Endothelial cell of umbilical vein (primary cell): ENCODE data around the gene DCAF4. TPM values are rescaled to one million over a fixed set of nuclear protein-coding genes. Genes with fewer than 3 reads are reported as not detected.
A peak's percentile ranks its signal among the peaks of the same experiment; 100 is the strongest.

Experiments
- BruUV-seq: library from RNA; stranded (reverse); fragments of 400-500 nt; replicated peaks from 2 replicates; lab custom pipeline; 2021; lab: Mats Ljungman, UMichigan
- CTCF ChIA-PET: fragments of 300-600, 350-600 bp; sonication (Branson Sonifier 250); formaldehyde crosslinking; loops from one replicate; lab custom pipeline; 2021; ENCODE audit warnings: antibody characterized with exemption, inconsistent platforms; lab: Charles Lee
- POLR2A ChIA-PET: fragments of 300-600, 350-600 bp; sonication (Branson Sonifier 250); formaldehyde crosslinking; loops from one replicate; lab custom pipeline; 2021; ENCODE audit warnings: antibody characterized with exemption, inconsistent platforms; lab: Charles Lee
- DNase-seq: peaks from one replicate; pipeline ENCODE4 v3.0.0-alpha.2; 2011; ENCODE audit warnings: low read depth, low spot score
- FAIRE-seq: peaks from 2 replicates; lab custom pipeline; 2011; peaks lifted over from hg19 to GRCh38; lab: Jason Lieb, UNC
- H2AFZ ChIP-seq: 2 replicates; pipeline ENCODE4 v1.6.0; 2012; ENCODE audit warnings: low read depth, low read length, control low read depth, inconsistent platforms
- H3K27ac ChIP-seq: 2 replicates; pipeline ENCODE4 v1.5.1; 2011; ENCODE audit warnings: low read depth, mild to moderate bottlenecking, control low read depth, low read length, moderate library complexity; ENCODE audit not compliant: insufficient read depth
- H3K27me3 ChIP-seq, 2 experiments: 2 replicates each; pipeline versions ENCODE4 v1.6.0 to v1.6.1; 2011; ENCODE audit warnings: low read length in 2 of 2, mixed read lengths in 1 of 2; ENCODE audit not compliant: control insufficient read depth in 2 of 2, insufficient read depth in 2 of 2
- H3K36me3 ChIP-seq, 2 experiments: 2 replicates in 1 of 2; 3 replicates in 1 of 2; pipeline ENCODE4 v1.5.1; 2011; ENCODE audit warnings: low read length in 2 of 2, mild to moderate bottlenecking in 1 of 2, moderate library complexity in 1 of 2; ENCODE audit not compliant: control insufficient read depth in 2 of 2, insufficient read depth in 2 of 2; ENCODE audit errors: extremely low read depth in 1 of 2
- H3K4me1 ChIP-seq: 3 replicates; pipeline ENCODE4 v1.5.1; 2011; ENCODE audit warnings: mild to moderate bottlenecking, low read length; ENCODE audit not compliant: control insufficient read depth, insufficient read depth; ENCODE audit errors: extremely low read depth
- H3K4me2 ChIP-seq: 2 replicates; pipeline ENCODE4 v1.6.1; 2011; ENCODE audit warnings: low read length, control low read depth, mixed read lengths; ENCODE audit not compliant: insufficient read depth
- H3K4me3 ChIP-seq, 3 experiments: fragments of 200-600 bp in 1 of 3; sonication (generic), shearing (Covaris generic) in 1 of 3; replicated peaks in 1 of 3; 2 replicates each; pipeline ENCODE4 v1.5.1; 2011 to 2016; ENCODE audit warnings: control low read depth in 3 of 3, low read length in 3 of 3, mild to moderate bottlenecking in 2 of 3, inconsistent platforms in 1 of 3, low read depth in 1 of 3, moderate library complexity in 1 of 3; ENCODE audit not compliant: insufficient read depth in 1 of 3
- H3K79me2 ChIP-seq: 2 replicates; pipeline ENCODE4 v1.6.0; 2012; ENCODE audit warnings: low read length, inconsistent platforms; ENCODE audit not compliant: control insufficient read depth, insufficient read depth
- H3K9ac ChIP-seq: replicated peaks from 2 replicates; pipeline ENCODE3; 2011; ENCODE audit warnings: low read length, control low read depth; ENCODE audit not compliant: insufficient read depth; ENCODE audit errors: extremely low read depth
- H3K9me1 ChIP-seq: replicated peaks from 3 replicates; pipeline ENCODE4 v1.6.0; 2011; ENCODE audit warnings: mild to moderate bottlenecking, low read length; ENCODE audit not compliant: control insufficient read depth, insufficient read depth; ENCODE audit errors: extremely low read depth
- H3K9me3 ChIP-seq: replicated peaks from 2 replicates; pipeline ENCODE4 v1.5.1; 2012; ENCODE audit warnings: low read length, inconsistent platforms; ENCODE audit not compliant: control insufficient read depth, insufficient read depth
- H4K20me1 ChIP-seq: replicated peaks from 2 replicates; pipeline ENCODE3; 2011; ENCODE audit warnings: mild to moderate bottlenecking, low read length; ENCODE audit not compliant: control insufficient read depth, insufficient read depth; ENCODE audit errors: extremely low read depth
- EZH2 ChIP-seq: IDR thresholded peaks from 2 replicates; pipeline ENCODE4 v1.6.1; 2012; ENCODE audit warnings: borderline replicate concordance, low read depth, mild to moderate bottlenecking, moderate library complexity, low read length, inconsistent platforms; ENCODE audit not compliant: severe bottlenecking
- GATA2 ChIP-seq: IDR thresholded peaks from 2 replicates; pipeline ENCODE4 v1.7.0; 2011; ENCODE audit warnings: low read depth, mild to moderate bottlenecking, moderate library complexity, mixed read lengths, low read length; ENCODE audit not compliant: insufficient read length, insufficient read depth
- JUN ChIP-seq: IDR thresholded peaks from 2 replicates; pipeline ENCODE4 v1.6.1; 2011; ENCODE audit warnings: borderline replicate concordance, low read depth; ENCODE audit not compliant: insufficient read length, insufficient read depth
- MYC ChIP-seq: IDR thresholded peaks from one replicate; pipeline ENCODE4 v1.6.1; 2011; ENCODE audit warnings: mild to moderate bottlenecking, low read depth, low read length
- POLR2A ChIP-seq: IDR thresholded peaks from 2 replicates; pipeline ENCODE4 v1.6.1; 2012; ENCODE audit warnings: low read depth, mild to moderate bottlenecking, control low read depth, low read length
- POLR2AphosphoS5 ChIP-seq: IDR thresholded peaks from 2 replicates; pipeline ENCODE4 v1.6.1; 2012; ENCODE audit warnings: low read depth, mild to moderate bottlenecking, control low read depth, low read length, moderate library complexity; ENCODE audit not compliant: insufficient read depth
- dilution Hi-C: fragments of 300-500 bp; cut with MboI; formaldehyde crosslinking; loops from one replicate; pipeline ENCODE4 v1.15.0; 2019; ENCODE audit warnings: low sequenced_read_pairs; ENCODE audit not compliant: extremely low pct_ligation_motif_present
- intact Hi-C: fragments of 100-400 bp; cut with micrococcal nuclease; formaldehyde crosslinking; loops from one replicate; pipeline ENCODE4 v1.10.0; 2022
- polyA plus RNA-seq, 4 experiments: library from polyadenylated mRNA; depleted of rRNA in 3 of 4; stranded (reverse) in 3 of 4; unstranded in 1 of 4; fragments of >200 nt; gene quantifications; 2 replicates each; pipeline versions ENCODE4 v1.2.1 to v1.2.3, GENCODE V29; 2011 to 2012; ENCODE audit warnings: missing spikeins in 1 of 4
- total RNA-seq: library from RNA; stranded (reverse); gene quantifications from 2 replicates; pipeline ENCODE4 v1.2.3, GENCODE V29; 2021

Gene DCAF4
- total and polyA plus RNA-seq, 2 donors (not counting 3 experiments of a cell fraction or from before 2014, with no cell fraction given) = 8.6 to 15.8 TPM

- peak; percentile 67 for FAIRE-seq
- no peak overlapping the region for H3K4me2 ChIP-seq
- POLR2A ChIA-PET = no interaction called here
- no peak overlapping the region for H3K27ac ChIP-seq
- H3K4me3 ChIP-seq = no peak overlapping the region
- TF ChIP-seq GATA2 = no peak
- no peak for TF ChIP-seq POLR2A
- TF ChIP-seq JUN = no peak
- no peak for TF ChIP-seq EZH2
- DNase-seq = peak; percentile 27
- no peak overlapping the region for H2AFZ ChIP-seq
- no peak overlapping the region for H3K9ac ChIP-seq
- BruUV-seq = TSS peak; percentile 100
- no peaks in the 10 kb centered on the region for H3K9me3 ChIP-seq
- H3K9me1 ChIP-seq = no peaks in the 10 kb centered on the region
- no peaks in the 10 kb centered on the region for H4K20me1 ChIP-seq
- intact Hi-C loops = no loop called here
- dilution Hi-C loops = no loop called here
- H3K36me3 ChIP-seq = no peaks in the 10 kb centered on the region
- no peaks in the 10 kb centered on the region for H3K27me3 ChIP-seq
- CTCF ChIA-PET = interaction anchor here (0.8 to 1.8 kb wide), 4 partner anchors 14 to 449 kb away, joined by 3 to 8 read pairs (median 6); partner anchors contain the start of gene DCAF4
- no peaks in the 10 kb centered on the region for H3K4me1 ChIP-seq
- H3K79me2 ChIP-seq = no peaks in the 10 kb centered on the region
Measured at GRCh38 chr14:72962829-72963312, 36.6 kb downstream of the DCAF4 start.

GRCh38 chr14:72965249-72965648, 39.0 kb downstream of the DCAF4 start:
- Histone ChIP-seq H3K4me2 (no peak overlapping the region), H3K4me1 (no peaks in the 10 kb centered on the region), H3K9me3 (no peaks in the 10 kb centered on the region), H3K79me2 (no peaks in the 10 kb centered on the region), H4K20me1 (no peaks in the 10 kb centered on the region), H3K4me3 (no peak overlapping the region), H2AFZ (no peak overlapping the region), H3K9me1 (no peaks in the 10 kb centered on the region), H3K27me3 (no peaks in the 10 kb centered on the region), H3K9ac (no peak overlapping the region), H3K36me3 (peaks cover 0 to 4% of the 10 kb centered on the region in 2 experiments), H3K27ac (no peak overlapping the region)
- BruUV-seq = no TSS peak
- intact Hi-C loops (no loop called here), dilution Hi-C loops (no loop called here)
- no peak for DNase-seq
- POLR2A ChIA-PET = no interaction called here
- FAIRE-seq = peak; percentile 63
- TF ChIP-seq MYC = no peak
- TF ChIP-seq GATA2 = no peak
- TF ChIP-seq POLR2AphosphoS5 = no peak
- no peak for TF ChIP-seq EZH2
- TF ChIP-seq JUN = no peak
- CTCF ChIA-PET = no interaction called here
